Glutamatergic neuron (in vitro differentiated cells): Measurements from ENCODE around the gene RRM1. TPM values are rescaled to one million over a fixed set of nuclear protein-coding genes. Genes with fewer than 3 reads are reported as not detected.

Experiments used
- DNase-seq: peaks from one replicate; pipeline ENCODE4 v3.0.0; 2022
- H3K27ac Mint-ChIP-seq: one replicate; pipeline ENCODE4 v1.8.0; 2020; ENCODE audit warnings: mild to moderate bottlenecking, mixed read lengths, inconsistent platforms; ENCODE audit not compliant: unreplicated experiment
- H3K27me3 Mint-ChIP-seq: one replicate; pipeline ENCODE4 v1.8.0; 2020; ENCODE audit warnings: mild to moderate bottlenecking, moderate library complexity, mixed read lengths, inconsistent platforms; ENCODE audit not compliant: unreplicated experiment
- H3K36me3 Mint-ChIP-seq: one replicate; pipeline ENCODE4 v1.8.0; 2020; ENCODE audit warnings: mild to moderate bottlenecking, mixed read lengths, inconsistent platforms; ENCODE audit not compliant: unreplicated experiment
- H3K4me1 Mint-ChIP-seq: one replicate; pipeline ENCODE4 v1.8.0; 2020; ENCODE audit warnings: mild to moderate bottlenecking, low read depth, mixed read lengths, inconsistent platforms; ENCODE audit not compliant: unreplicated experiment
- H3K4me3 Mint-ChIP-seq: one replicate; pipeline ENCODE4 v1.8.0; 2020; ENCODE audit warnings: mild to moderate bottlenecking, mixed read lengths, inconsistent platforms; ENCODE audit not compliant: unreplicated experiment
- H3K9me3 Mint-ChIP-seq: one replicate; pipeline ENCODE4 v1.8.0; 2020; ENCODE audit warnings: mild to moderate bottlenecking, moderate library complexity, mixed read lengths, inconsistent platforms; ENCODE audit not compliant: unreplicated experiment
- total RNA-seq: library from RNA; stranded (reverse); fragmentation: NEBNext Ultra II Directional; extraction: Animal tissue kit (Norgen Biotek cat#: 25700); gene quantifications from one replicate; pipeline ENCODE4 v1.2.1, GENCODE V29; 2021; ENCODE audit not compliant: unreplicated experiment
- TF ChIP-seq, protein P1 (sequence below): fragments of 200-600 bp; sonication (generic); IDR thresholded peaks from one replicate; pipeline ENCODE4 v1.5.0; 2021; ENCODE audit not compliant: partially characterized antibody, unreplicated experiment

Gene RRM1
- total RNA-seq, 1 donor from 2014 or later = 38.5 TPM

DNA sequence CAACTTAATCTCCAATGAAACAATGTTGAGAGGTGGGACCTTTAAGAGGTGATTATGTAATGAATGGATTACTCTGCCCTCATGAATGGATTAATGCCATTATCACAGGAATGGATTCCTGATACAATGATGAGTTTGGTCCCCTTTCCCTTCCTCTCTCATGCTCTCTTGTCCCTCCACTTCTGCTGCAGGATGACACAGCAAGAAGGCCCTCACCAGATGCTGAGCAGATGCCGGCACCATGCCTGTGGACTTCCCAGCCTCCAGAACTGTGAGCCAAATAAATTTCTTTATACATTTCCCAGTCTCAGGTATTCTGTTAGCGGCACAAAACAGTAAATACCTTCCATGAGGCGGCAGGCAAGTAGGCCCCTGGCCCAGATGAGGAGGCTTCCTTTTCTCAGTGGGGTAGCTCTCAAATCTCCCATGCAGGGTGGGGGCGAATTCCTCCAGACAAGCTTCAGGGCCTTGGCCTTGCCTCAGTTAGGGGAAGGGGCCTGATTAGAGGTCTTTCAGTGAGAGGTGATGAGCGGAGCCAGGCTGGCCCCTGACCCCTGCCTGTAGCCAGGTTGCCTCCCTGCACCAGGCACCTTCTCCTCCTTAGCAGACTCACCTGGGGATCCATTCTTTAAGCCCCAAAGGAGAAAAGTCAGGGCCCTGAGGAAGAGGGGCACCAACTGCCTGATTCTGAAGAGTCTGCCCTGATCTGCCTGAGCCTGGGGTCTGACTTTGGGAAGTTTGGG lies 86.0 kb downstream of the RRM1 start:
- DNase-seq = no peak
- Mint-ChIP-seq H3K9me3 (peaks cover 3% of the 10 kb centered on the region), H3K27me3 (peaks cover 2% of the 10 kb centered on the region), H3K36me3 (peaks cover 9% of the 10 kb centered on the region), H3K4me1 (no peaks in the 10 kb centered on the region), H3K27ac (no peak overlapping the region), H3K4me3 (no peak overlapping the region)
- TF ChIP-seq, protein P1, sequence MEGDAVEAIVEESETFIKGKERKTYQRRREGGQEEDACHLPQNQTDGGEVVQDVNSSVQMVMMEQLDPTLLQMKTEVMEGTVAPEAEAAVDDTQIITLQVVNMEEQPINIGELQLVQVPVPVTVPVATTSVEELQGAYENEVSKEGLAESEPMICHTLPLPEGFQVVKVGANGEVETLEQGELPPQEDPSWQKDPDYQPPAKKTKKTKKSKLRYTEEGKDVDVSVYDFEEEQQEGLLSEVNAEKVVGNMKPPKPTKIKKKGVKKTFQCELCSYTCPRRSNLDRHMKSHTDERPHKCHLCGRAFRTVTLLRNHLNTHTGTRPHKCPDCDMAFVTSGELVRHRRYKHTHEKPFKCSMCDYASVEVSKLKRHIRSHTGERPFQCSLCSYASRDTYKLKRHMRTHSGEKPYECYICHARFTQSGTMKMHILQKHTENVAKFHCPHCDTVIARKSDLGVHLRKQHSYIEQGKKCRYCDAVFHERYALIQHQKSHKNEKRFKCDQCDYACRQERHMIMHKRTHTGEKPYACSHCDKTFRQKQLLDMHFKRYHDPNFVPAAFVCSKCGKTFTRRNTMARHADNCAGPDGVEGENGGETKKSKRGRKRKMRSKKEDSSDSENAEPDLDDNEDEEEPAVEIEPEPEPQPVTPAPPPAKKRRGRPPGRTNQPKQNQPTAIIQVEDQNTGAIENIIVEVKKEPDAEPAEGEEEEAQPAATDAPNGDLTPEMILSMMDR = no peak

DNA sequence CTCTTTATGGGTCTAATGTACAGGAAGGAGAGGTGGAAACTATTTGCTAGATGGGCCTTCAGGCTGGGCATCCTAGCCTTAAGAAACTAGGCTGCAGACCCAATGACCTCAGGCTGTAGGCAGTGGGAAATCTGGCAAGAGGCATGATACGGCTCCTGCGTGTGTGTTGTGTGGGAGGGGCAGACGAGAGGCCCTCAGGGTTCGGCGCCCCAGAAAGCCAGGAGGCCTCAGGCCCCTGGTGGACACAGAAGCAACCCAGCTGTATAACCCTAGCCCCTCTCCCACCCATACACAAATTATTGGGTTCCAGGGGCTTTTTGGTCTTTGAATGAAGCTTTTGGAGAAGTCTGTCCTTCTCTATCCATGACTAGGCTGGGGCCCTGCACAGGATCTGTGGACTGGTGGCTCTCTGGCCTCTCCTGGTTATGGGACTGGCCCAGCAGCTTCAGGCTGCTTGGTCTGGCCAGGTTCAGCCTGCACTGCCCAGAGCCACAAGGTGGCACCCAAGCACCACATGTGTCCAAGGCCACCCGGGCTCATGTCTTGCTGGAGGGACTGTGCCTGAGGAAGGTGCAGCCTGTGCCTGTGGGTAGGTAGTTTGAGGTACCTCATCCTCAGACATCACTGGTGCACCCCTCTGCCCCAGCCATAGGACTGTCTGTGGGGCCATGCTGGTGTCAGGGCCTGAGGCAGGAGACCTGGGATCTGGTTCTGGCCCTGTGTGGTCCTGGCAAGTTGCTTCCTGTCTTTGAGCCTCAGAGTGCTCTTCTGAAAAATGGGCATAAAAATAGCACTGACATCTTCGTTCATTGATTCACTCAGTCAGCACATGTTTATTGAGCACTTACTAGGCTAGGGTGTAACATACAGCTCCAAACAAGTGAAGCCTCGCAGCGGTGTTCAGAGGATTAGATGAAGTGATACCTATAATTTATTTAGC lies 87.5 kb downstream of the RRM1 start:
- DNase-seq = peak; percentile 75
- Mint-ChIP-seq H3K27me3 (peaks cover 2% of the 10 kb centered on the region), H3K4me1 (no peaks in the 10 kb centered on the region), H3K4me3 (no peak overlapping the region), H3K9me3 (peaks cover 2% of the 10 kb centered on the region), H3K36me3 (no peaks in the 10 kb centered on the region), H3K27ac (no peak overlapping the region)
- TF ChIP-seq, protein P1 = peak; percentile 39

DNA sequence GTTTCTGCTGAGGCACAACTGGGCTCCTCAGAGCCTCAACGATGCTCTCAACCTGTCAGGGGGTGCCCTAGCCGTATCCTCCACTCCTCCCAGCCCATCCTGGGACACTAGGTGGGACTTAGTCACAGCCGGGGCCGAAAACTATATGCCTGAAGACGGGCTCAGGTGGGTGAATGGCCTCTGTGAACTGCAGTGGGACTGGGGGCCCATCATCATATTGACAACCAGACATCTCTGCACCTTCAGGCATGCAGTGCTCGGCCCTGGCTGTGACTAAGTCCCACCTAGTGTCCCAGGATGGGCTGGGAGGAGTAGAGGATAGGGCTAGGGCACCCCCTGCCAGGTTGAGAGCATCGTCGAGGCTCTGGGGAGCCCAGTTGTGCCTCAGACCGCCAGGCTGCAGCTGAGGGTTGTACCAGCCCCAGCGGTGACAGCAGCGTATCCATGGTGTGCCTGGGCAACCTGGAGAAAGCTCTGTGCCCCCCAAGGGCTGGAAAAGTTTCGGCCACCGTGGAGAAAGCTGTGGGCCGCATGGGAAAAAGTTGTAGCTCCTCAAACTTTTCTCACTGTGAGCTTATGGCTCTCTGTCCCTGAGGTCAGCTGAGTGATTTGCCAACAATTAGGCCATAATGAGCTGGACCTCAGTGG lies 88.9 kb downstream of the RRM1 start:
- Mint-ChIP-seq H3K9me3 (peaks cover 4% of the 10 kb centered on the region), H3K4me3 (no peak overlapping the region), H3K4me1 (peaks cover 2% of the 10 kb centered on the region), H3K27ac (no peak overlapping the region), H3K36me3 (no peaks in the 10 kb centered on the region), H3K27me3 (peaks cover 2% of the 10 kb centered on the region)
- TF ChIP-seq, protein P1 = no peak
- DNase-seq = no peak

DNA sequence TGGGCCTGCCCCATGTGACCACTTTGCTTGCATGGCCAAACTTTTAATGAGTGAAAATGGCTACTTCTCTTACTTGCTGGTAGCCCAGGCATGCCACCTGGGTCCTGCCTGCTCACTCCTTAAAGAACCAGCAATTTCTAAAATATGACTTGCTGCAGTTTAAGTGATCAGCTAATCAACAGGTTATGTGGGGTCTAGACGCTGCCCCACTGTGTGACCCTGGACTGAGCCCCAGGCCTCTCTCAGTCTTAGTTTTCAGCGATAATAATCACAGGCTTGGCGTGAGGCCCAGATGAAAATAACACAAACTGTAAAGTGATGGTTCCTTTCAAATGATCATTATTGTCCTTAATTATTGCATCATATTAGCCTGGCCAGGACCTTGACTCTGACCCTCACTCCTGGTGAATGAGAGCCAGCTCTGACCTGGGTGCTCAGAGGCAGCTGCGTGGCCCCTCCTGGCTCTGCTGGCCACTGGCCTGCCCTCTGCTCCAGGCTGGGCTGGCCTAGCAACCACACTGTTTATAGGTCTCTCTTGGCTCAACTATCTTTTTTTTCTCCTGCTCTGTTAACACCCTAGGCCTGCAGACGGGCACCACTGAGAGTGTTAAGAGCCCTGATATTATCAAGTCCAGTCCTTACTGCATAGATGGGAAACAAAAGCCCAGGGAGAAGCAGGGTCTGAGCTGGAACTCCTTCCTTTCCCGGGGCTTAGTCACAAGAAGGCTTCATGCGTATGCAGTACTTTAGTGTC lies 89.7 kb downstream of the RRM1 start:
- TF ChIP-seq, protein P1 = no peak
- Mint-ChIP-seq H3K27me3 (peaks cover 2% of the 10 kb centered on the region), H3K4me3 (no peak overlapping the region), H3K36me3 (no peaks in the 10 kb centered on the region), H3K9me3 (peaks cover 4% of the 10 kb centered on the region), H3K4me1 (peaks cover 2% of the 10 kb centered on the region), H3K27ac (no peak overlapping the region)
- no peak for DNase-seq
